GM18907 (cell line): ENCODE measurements around the gene PCNX2.

Experiments
- ATAC-seq: cut with Tn5 transposase; IDR thresholded peaks from one replicate; pipeline ENCODE4 v1.9.1; 2021; ENCODE audit warnings: mild to moderate bottlenecking, moderate library complexity; ENCODE audit not compliant: unreplicated experiment

PCNX2 gene

GRCh38 chr1:233320023-233320422 is 24.5 kb upstream of the PCNX2 start:
- no peak for ATAC-seq

DNA sequence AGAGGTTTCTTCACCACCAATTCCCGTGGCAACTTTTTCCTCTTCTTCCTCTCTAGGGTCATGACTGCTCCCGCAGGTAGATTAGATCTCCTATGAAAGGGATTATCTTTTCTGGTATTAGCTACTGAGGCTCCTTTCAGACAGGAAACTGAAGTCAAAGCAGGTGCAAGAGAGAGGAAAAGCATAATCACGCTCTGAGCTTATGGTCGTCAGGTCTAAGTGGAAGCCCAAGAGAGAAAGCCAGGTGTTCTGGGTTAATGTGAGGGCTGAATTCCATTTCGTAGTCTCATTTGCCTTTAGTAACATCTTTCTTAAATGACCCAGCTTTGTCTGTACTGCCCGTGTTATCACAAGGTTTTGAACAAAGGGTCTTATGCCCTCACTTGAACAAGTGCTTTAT is 23.7 kb upstream of the PCNX2 start:
- no peak for ATAC-seq

GRCh38 chr1:233316473-233316872 is 20.9 kb upstream of the PCNX2 start:
- ATAC-seq: no peak

GRCh38 chr1:233315718-233316301 is 20.3 kb upstream of the PCNX2 start:
- ATAC-seq: no peak

GRCh38 chr1:233313434-233314155 is 18.1 kb upstream of the PCNX2 start:
- ATAC-seq: no peak

GRCh38 chr1:233304489-233305102 is 9.1 kb upstream of the PCNX2 start:
- no peak for ATAC-seq

DNA sequence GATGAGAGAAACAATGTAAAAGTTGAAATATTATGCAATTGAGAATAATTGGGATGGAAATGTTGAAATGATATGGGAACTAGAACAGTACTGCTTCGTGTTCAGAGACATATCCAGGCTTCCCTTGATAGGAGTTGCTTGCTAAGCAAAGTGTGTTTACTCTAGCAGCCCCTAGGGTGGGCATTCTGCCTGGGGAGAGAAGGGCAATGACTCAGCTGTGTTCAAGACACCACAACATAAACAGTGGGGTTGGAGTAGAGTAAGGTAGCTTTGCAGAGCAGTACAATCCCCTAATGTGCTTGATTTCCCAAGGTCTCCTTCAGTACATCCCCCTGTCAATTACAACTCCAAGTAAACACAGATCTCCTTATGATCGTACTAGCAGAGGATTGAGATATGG is 4.8 kb upstream of the PCNX2 start:
- no peak for ATAC-seq

- ATAC-seq: no peak
Observed at GRCh38 chr1:233299450-233299849, 3.9 kb upstream of the PCNX2 start.

- ATAC-seq: no peak
Observed at GRCh38 chr1:233295975-233296322, 424 bp upstream of the PCNX2 start.

DNA sequence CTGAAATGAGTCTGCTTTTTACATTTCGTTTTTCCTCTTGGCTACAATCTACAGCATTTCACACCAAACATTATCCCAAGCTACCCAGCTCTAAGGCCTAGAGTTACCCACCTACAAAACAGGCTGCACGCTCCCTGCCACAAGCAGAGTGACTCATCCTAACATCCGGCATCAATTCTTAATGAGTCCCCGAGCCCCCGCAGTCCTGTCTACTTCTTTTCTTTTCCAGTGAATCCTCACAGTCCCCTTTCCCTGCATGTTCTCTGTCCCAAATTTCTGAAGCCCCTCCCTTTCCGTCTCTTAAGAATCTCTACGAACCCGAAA is 650 bp downstream of the PCNX2 start:
- peak; percentile 53 for ATAC-seq

DNA sequence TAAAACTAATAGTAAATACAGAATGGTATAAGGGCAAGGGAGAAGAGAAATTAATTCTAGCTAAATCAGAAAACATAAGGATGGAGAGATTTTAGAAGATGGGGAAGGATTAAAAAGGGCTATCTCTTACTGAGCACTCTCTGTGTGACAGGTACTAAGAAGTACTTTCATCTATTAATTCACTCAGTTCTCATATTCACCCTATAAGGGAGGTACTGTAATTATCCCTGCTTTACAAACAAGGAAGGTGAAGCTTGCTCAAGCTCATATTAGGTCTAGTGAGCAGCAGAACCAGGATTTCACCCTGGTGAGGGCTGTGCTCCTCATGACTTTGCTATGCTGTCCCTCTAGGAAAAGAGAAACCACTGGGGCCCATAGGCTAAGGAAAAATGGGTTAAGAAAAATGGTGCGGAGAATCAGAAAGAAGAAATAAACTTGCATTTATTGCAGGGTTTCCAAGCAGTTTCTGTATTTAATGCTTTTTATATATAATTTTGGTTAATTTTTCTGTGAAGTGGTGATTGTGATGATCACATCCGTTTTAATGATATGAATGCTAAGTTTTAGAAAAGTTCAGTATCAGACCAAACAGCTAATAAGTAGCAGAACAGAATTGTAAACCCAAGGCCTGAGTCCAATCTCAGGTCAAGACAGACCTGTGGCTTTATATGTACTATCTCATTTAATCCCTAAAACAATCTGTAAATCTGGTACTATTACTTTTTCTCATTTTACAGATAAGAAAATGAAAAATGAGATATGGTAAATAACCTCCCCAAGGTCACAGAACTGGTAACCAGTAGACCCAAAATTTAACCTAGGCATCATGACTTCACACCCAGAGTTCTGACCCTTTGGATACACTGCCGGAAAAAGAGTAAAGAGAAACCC is 1.7 kb downstream of the PCNX2 start:
- ATAC-seq: no peak

DNA sequence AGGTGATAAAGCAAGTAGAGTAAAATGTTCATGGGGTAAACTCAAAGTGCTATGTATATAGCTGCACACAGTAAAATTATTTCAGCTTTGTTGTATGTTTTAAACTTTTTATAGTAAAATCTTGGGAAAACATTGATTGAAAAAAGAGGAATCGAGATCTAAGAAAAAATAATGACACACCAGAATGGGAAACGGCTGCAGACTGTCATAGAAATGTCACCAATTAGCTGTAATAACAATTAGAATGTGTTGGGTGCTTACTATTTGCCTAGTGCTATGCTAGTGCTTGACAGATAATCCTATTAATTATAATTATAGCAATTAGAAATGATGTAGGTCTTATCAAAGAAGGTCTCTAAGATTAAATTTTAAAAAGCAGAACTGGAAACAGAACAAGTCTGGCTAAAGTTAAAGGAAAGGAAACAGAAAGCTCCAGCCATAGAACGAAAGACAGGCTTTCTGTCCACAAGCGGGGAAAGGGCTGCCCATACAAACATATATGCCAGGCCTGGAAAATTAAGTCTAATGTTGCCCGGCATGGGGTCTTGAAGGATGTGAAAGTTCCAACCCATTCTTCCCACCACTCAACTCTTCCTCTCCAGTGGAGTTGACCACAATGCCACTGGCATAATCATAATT is 5.0 kb downstream of the PCNX2 start:
- no peak for ATAC-seq

GRCh38 chr1:233289676-233290075 is 5.8 kb downstream of the PCNX2 start:
- no peak for ATAC-seq

DNA sequence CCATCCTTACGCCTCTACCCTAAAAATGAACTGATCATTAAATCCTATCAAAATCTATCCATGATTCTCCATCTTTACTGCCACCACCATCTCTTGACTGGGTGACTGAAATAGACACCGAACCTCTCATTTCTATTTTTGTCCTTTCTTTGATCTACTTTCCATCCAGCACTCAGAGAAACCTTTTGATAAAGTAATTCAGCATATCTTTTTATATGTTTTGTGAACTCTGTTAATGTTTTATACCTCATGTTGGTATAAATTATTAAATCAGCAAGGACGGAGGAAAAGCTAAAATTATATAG is 13.0 kb downstream of the PCNX2 start:
- no peak for ATAC-seq

- peak; percentile 89 for ATAC-seq
Observed at GRCh38 chr1:233281711-233282581, 13.6 kb downstream of the PCNX2 start.

GRCh38 chr1:233279971-233280370 is 15.6 kb downstream of the PCNX2 start:
- no peak for ATAC-seq

GRCh38 chr1:233278631-233279030 is 16.9 kb downstream of the PCNX2 start:
- no peak for ATAC-seq

GRCh38 chr1:233277637-233278606 is 17.6 kb downstream of the PCNX2 start:
- no peak for ATAC-seq

- ATAC-seq: no peak
Observed at GRCh38 chr1:233269656-233270055, 25.9 kb downstream of the PCNX2 start.
